ENCODE results near the gene FXR1. TPM values are rescaled to one million over a fixed set of nuclear protein-coding genes. Genes with fewer than 3 reads are reported as not detected.

Gene FXR1
- total and polyA plus RNA-seq, 10 of the 15 experiments (the other 5 are each of a cell fraction or from before 2014, with no cell fraction given): 38.5 to 159 (median 102) TPM

DNA sequence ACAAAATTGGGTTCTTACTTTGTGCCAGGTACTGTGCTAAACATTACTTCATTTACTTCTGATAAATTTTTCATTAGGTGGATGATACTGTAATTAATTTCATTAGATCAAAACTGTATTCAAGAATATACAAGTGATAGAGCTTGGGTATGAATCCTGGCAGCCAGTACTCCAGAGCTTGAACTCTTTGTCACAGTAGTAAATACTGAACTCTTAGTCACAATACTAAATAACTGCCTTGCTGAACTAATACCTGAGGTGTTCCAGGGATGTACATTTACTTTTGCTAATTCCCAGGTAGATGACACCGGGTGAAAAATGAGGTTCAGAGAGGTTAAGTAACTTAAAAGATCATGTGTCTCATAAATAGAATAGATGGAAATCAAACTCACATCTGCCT, 20.3 kb downstream of the FXR1 start:
- Histone ChIP-seq H3K27me3 (replicated peaks in 1 of 2; ENCODE audit: control insufficient read depth in 2 of 2, insufficient read depth in 2 of 2, low read length in 1 of 2) (no peaks in the 10 kb centered on the region), H3K9ac (ENCODE audit: control insufficient read depth, insufficient read depth, low read length) (no peak overlapping the region), H3K4me1 (ENCODE audit: control insufficient read depth, insufficient read depth, low read length) (no peaks in the 10 kb centered on the region), H4K20me1 (ENCODE audit: control insufficient read depth, insufficient read depth) (no peaks in the 10 kb centered on the region), H3K4me2 (ENCODE audit: control insufficient read depth, insufficient read depth) (no peak overlapping the region), H3K36me3 (ENCODE audit: control insufficient read depth in 2 of 2, insufficient read depth in 2 of 2, low read length in 1 of 2) (peaks cover 0 to 9% of the 10 kb centered on the region in 2 experiments; a peak in 3 of 4 replicates), H3K9me3 (replicated peaks; ENCODE audit: control insufficient read depth, insufficient read depth, low read length) (no peaks in the 10 kb centered on the region; the same call in 2 of the 3 replicates), H3K79me2 (ENCODE audit: control insufficient read depth, insufficient read depth, low read length) (peaks cover 55% of the 10 kb centered on the region), H3K27ac (ENCODE audit: control insufficient read depth, insufficient read depth) (no peak overlapping the region), H3K4me3 (no peak overlapping the region), H2AFZ (ENCODE audit: control insufficient read depth, low read depth, low read length) (no peak overlapping the region)
- ATAC-seq (no peak), DNase-seq (ENCODE audit: low read depth, low spot score) (no peak), FAIRE-seq (no peak)
- ChIA-PET SMC1A (ENCODE audit: uncharacterized antibody, unreplicated experiment) (interaction anchor here (1.2 kb wide), 1 partner anchor 13 kb away, joined by 4 read pairs; no protein-coding TSS in a partner anchor), CTCF (interaction anchor here (0.5 to 0.7 kb wide), 2 partner anchors 16 to 317 kb away, joined by 3 read pairs; no protein-coding TSS in a partner anchor), RAD21 (ENCODE audit: unreplicated experiment) (no interaction called here), POLR2A (no interaction called here)
- in situ Hi-C loops (cut with MboI) (no loop called here), intact Hi-C loops (cut with micrococcal nuclease; ENCODE audit: unreplicated experiment) (no loop called here)
- TF ChIP-seq ZNF274 (IDR thresholded peaks at IDR 0.05; ENCODE audit: insufficient read depth, insufficient read length) (no peak), JUNB (IDR thresholded peaks at IDR 0.05) (no peak), BACH1 (IDR thresholded peaks at IDR 0.05; ENCODE audit: borderline replicate concordance) (no peak), STAT1 (conservative IDR thresholded peaks at IDR 0.05) (no peak), NFXL1 (IDR thresholded peaks at IDR 0.05; ENCODE audit: borderline replicate concordance) (no peak), POU2F2 (IDR thresholded peaks at IDR 0.05; ENCODE audit: borderline replicate concordance, low read depth, low read length) (no peak), PML (IDR thresholded peaks at IDR 0.05; ENCODE audit: low read length) (no peak), NFYA (IDR thresholded peaks at IDR 0.05; ENCODE audit: borderline replicate concordance, low read depth, low read length) (no peak), CHD2 (IDR thresholded peaks at IDR 0.05; ENCODE audit: borderline replicate concordance, low read depth, low read length) (no peak), BCL11A (IDR thresholded peaks at IDR 0.05; ENCODE audit: low read depth, low read length) (no peak)
- TF ChIP-seq, protein P1, sequence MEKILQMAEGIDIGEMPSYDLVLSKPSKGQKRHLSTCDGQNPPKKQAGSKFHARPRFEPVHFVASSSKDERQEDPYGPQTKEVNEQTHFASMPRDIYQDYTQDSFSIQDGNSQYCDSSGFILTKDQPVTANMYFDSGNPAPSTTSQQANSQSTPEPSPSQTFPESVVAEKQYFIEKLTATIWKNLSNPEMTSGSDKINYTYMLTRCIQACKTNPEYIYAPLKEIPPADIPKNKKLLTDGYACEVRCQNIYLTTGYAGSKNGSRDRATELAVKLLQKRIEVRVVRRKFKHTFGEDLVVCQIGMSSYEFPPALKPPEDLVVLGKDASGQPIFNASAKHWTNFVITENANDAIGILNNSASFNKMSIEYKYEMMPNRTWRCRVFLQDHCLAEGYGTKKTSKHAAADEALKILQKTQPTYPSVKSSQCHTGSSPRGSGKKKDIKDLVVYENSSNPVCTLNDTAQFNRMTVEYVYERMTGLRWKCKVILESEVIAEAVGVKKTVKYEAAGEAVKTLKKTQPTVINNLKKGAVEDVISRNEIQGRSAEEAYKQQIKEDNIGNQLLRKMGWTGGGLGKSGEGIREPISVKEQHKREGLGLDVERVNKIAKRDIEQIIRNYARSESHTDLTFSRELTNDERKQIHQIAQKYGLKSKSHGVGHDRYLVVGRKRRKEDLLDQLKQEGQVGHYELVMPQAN (conservative IDR thresholded peaks at IDR 0.05): no peak
- TF ChIP-seq, protein P2, sequence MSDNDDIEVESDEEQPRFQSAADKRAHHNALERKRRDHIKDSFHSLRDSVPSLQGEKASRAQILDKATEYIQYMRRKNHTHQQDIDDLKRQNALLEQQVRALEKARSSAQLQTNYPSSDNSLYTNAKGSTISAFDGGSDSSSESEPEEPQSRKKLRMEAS (IDR thresholded peaks at IDR 0.05; ENCODE audit: low read depth, low read length): no peak
- TF ChIP-seq, protein P3, sequence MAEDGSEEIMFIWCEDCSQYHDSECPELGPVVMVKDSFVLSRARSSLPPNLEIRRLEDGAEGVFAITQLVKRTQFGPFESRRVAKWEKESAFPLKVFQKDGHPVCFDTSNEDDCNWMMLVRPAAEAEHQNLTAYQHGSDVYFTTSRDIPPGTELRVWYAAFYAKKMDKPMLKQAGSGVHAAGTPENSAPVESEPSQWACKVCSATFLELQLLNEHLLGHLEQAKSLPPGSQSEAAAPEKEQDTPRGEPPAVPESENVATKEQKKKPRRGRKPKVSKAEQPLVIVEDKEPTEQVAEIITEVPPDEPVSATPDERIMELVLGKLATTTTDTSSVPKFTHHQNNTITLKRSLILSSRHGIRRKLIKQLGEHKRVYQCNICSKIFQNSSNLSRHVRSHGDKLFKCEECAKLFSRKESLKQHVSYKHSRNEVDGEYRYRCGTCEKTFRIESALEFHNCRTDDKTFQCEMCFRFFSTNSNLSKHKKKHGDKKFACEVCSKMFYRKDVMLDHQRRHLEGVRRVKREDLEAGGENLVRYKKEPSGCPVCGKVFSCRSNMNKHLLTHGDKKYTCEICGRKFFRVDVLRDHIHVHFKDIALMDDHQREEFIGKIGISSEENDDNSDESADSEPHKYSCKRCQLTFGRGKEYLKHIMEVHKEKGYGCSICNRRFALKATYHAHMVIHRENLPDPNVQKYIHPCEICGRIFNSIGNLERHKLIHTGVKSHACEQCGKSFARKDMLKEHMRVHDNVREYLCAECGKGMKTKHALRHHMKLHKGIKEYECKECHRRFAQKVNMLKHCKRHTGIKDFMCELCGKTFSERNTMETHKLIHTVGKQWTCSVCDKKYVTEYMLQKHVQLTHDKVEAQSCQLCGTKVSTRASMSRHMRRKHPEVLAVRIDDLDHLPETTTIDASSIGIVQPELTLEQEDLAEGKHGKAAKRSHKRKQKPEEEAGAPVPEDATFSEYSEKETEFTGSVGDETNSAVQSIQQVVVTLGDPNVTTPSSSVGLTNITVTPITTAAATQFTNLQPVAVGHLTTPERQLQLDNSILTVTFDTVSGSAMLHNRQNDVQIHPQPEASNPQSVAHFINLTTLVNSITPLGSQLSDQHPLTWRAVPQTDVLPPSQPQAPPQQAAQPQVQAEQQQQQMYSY (CRISPR knock-in tag; IDR thresholded peaks at IDR 0.05): no peak
- WGBS (ENCODE audit: insufficient coverage, insufficient replicate concordance, low lambda C conversion rate, missing lambda C conversion rate): 94% methylated on average over 1 of the region's 1 CpG
- BruUV-seq (replicated peaks): no TSS peak
